Uterus (tissue), 4 donors: Measurements from ENCODE around the gene UBN1. TPM values are rescaled to one million over a fixed set of nuclear protein-coding genes. Genes with fewer than 3 reads are reported as not detected.

ENCODE experiments used
- DNase-seq, 2 donors: peaks; one replicate each; pipeline ENCODE4 v3.0.0-alpha.2; 2019 to 2020
- H3K27ac ChIP-seq, 2 donors: fragments of 200-600 bp; sonication (generic); 1 replicate in 1 of 2; 2 replicates in 1 of 2; pipeline ENCODE4 v1.5.1; 2016 to 2018
- H3K27me3 ChIP-seq, 2 donors: fragments of 200-600 bp; sonication (generic); one replicate each; pipeline ENCODE4 v1.5.1; 2018 to 2019; ENCODE audit warnings: control low read depth in 1 of 2
- H3K36me3 ChIP-seq, 2 donors: fragments of 200-600 bp; sonication (generic); one replicate each; pipeline ENCODE4 v1.5.1; 2019; ENCODE audit warnings: control low read depth in 1 of 2
- H3K4me1 ChIP-seq, 2 donors: fragments of 200-600 bp; sonication (generic); one replicate each; pipeline ENCODE4 v1.5.1; 2018 to 2019; ENCODE audit warnings: control low read depth in 1 of 2
- H3K4me3 ChIP-seq, 2 donors: fragments of 200-600 bp; sonication (generic); 1 replicate in 1 of 2; 2 replicates in 1 of 2; pipeline ENCODE4 v1.5.1; 2018 to 2019; ENCODE audit warnings: mild to moderate bottlenecking in 1 of 2
- H3K9me3 ChIP-seq, 2 donors: fragments of 200-600 bp; sonication (generic); one replicate each; pipeline ENCODE4 v1.5.1; 2019; ENCODE audit warnings: control low read depth in 1 of 2
- POLR2A ChIP-seq, 2 donors: fragments of 450-650 bp; IDR thresholded peaks; one replicate each; pipeline ENCODE4 v1.6.1; 2016; ENCODE audit warnings: antibody characterized with exemption in 2 of 2, mild to moderate bottlenecking in 1 of 2, moderate library complexity in 1 of 2
- intact Hi-C: fragments of 100-400 bp; cut with DNase I; formaldehyde crosslinking; loops from one replicate; pipeline ENCODE4 v1.15.1; 2023; ENCODE audit warnings: low total_unique reads
- total RNA-seq, 4 donors: library from RNA; depleted of rRNA in 3 of 4; stranded (reverse); fragments of >200 nt in 3 of 4; gene quantifications; one replicate each; pipeline versions ENCODE4 v1.1.0 to v1.2.4, GENCODE V29; 2014 to 2023
- TF ChIP-seq, protein P1 (sequence below), 4 experiments: fragments of 200-600 bp in 2 of 4; fragments of 450-650 bp in 2 of 4; sonication (generic) in 2 of 4; IDR thresholded peaks; one replicate each; pipeline ENCODE4 v1.5.1; 2016 to 2019; ENCODE audit warnings: antibody characterized with exemption in 4 of 4, mild to moderate bottlenecking in 2 of 4, moderate library complexity in 1 of 4
- donor health status: DM: yes; HTN: yes; CAD: no.

The UBN1 gene, protein sequence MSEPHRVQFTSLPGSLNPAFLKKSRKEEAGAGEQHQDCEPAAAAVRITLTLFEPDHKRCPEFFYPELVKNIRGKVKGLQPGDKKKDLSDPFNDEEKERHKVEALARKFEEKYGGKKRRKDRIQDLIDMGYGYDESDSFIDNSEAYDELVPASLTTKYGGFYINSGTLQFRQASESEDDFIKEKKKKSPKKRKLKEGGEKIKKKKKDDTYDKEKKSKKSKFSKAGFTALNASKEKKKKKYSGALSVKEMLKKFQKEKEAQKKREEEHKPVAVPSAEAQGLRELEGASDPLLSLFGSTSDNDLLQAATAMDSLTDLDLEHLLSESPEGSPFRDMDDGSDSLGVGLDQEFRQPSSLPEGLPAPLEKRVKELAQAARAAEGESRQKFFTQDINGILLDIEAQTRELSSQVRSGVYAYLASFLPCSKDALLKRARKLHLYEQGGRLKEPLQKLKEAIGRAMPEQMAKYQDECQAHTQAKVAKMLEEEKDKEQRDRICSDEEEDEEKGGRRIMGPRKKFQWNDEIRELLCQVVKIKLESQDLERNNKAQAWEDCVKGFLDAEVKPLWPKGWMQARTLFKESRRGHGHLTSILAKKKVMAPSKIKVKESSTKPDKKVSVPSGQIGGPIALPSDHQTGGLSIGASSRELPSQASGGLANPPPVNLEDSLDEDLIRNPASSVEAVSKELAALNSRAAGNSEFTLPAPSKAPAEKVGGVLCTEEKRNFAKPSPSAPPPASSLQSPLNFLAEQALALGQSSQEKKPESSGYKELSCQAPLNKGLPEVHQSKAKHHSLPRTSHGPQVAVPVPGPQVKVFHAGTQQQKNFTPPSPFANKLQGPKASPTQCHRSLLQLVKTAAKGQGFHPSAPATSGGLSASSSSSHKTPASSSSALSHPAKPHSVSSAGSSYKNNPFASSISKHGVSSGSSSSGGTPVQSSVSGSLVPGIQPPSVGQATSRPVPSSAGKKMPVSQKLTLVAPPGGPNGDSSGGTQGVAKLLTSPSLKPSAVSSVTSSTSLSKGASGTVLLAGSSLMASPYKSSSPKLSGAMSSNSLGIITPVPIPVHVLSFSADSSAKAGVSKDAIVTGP (N-terminal part only)
- total RNA-seq = 10 to 100 TPM in 3 of 4 donors, 1 to 10 TPM in 1; 4.9 to 56.2 (median 33.4) TPM

DNA sequence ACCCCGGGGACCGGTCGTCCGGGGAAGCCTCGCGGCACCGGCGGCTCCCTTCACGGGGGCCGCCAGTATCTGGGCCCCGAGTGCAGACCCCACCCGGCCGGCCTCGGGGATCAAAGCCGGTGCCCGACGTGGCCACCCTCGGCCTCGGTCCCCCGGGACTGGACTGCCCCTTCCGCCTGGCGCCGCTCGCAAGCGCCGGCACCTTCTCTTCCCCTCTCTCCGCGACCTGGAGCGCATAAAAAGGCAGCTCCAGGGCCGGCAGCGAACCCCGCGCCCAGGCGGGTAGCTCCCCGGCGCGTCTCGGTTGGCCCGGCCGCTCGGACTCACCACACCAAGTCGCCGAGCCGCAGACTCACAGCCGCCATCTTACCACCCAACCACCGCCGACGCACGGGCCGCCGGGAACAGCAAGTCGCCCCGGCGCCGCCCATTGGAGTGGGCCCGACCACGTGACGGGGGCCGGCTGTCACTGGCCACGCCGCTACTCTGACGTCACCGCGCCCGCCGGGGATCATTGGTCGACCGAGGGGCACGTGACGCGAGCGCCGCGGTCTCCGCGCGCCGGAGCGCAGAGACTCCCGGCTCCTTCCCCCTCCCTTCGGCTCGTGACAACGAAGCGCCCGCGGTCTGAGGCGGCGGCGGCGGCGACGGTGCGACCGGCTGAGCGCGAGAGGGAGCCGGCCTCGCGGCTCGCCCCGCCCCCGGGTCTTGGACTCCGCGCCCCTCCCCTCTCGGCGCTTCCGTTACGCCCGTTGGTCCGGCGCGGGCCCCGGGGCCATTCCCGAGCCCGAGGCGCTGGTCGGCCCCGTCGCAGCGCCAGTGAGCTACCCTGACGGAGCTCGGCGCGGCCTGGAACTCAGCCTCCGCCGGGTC lies at the start of gene UBN1, which contains the start of gene GLYR1:
Gene UBN1 (plus strand): TSS at position 581 of the 873 bp plus-strand sequence. CDS start 5,437 bp downstream, outside the sequence.
Gene GLYR1 (minus strand): TSS at position 388 of the 873 bp plus-strand sequence. CDS start 23 bp downstream, at position 365.
- Histone ChIP-seq H3K27me3 (no peaks in the 10 kb centered on the region), H3K9me3 (no peaks in the 10 kb centered on the region), H3K4me1 (peaks cover 0 to 9% of the 10 kb centered on the region in 2 donors), H3K27ac (peak within 1 kb of the TSS; percentile 91), H3K4me3 (peak within 1 kb of the TSS; percentile 88 to 98), H3K36me3 (no peaks in the 10 kb centered on the region)
- TF ChIP-seq POLR2A (IDR thresholded peaks at IDR 0.05) = peak; percentile 87 to 88
- TF ChIP-seq, protein P1, sequence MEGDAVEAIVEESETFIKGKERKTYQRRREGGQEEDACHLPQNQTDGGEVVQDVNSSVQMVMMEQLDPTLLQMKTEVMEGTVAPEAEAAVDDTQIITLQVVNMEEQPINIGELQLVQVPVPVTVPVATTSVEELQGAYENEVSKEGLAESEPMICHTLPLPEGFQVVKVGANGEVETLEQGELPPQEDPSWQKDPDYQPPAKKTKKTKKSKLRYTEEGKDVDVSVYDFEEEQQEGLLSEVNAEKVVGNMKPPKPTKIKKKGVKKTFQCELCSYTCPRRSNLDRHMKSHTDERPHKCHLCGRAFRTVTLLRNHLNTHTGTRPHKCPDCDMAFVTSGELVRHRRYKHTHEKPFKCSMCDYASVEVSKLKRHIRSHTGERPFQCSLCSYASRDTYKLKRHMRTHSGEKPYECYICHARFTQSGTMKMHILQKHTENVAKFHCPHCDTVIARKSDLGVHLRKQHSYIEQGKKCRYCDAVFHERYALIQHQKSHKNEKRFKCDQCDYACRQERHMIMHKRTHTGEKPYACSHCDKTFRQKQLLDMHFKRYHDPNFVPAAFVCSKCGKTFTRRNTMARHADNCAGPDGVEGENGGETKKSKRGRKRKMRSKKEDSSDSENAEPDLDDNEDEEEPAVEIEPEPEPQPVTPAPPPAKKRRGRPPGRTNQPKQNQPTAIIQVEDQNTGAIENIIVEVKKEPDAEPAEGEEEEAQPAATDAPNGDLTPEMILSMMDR (IDR thresholded peaks at IDR 0.05) = peak in 2 of 4 experiments; percentile 8 to 22
- peak; percentile 98 to 99 for DNase-seq
- intact Hi-C loops = no loop called here

- intact Hi-C loops = no loop called here
- Histone ChIP-seq H3K36me3 (no peaks in the 10 kb centered on the region), H3K27ac (no peak overlapping the region), H3K9me3 (no peaks in the 10 kb centered on the region), H3K27me3 (no peaks in the 10 kb centered on the region), H3K4me1 (peaks cover 0 to 11% of the 10 kb centered on the region in 2 donors), H3K4me3 (no peak overlapping the region)
- no peak for DNase-seq
- TF ChIP-seq, protein P1 (IDR thresholded peaks at IDR 0.05) = no peak
- TF ChIP-seq POLR2A (IDR thresholded peaks at IDR 0.05) = no peak
Measured at GRCh38 chr16:4797805-4798252, 49.5 kb upstream of the UBN1 start.

DNA sequence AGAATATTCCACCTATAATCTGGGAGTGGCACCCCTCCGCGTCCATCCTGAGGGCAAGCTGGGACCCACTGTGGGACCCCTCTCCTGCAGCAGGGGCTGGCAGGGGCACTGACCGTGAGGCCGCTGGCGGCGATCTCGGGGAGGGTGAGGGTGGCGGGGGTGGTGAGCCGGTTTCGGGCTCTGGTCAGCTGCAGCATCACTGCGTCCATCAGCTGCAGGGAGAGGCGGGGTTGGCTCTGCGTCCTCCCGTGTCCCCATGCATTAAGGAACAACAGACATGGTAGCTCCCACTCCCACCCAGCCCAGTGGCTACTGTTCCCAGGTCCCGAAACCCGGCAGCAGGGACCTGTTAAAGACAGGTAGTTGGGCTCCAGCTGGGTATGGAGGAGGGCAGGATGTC lies 48.8 kb upstream of the UBN1 start:
- Histone ChIP-seq H3K9me3 (no peaks in the 10 kb centered on the region), H3K27ac (no peak overlapping the region), H3K36me3 (no peaks in the 10 kb centered on the region), H3K4me1 (peaks cover 0 to 11% of the 10 kb centered on the region in 2 donors), H3K4me3 (no peak overlapping the region), H3K27me3 (no peaks in the 10 kb centered on the region)
- intact Hi-C loops = no loop called here
- no peak for DNase-seq
- no peak for TF ChIP-seq POLR2A (IDR thresholded peaks at IDR 0.05)
- TF ChIP-seq, protein P1 (IDR thresholded peaks at IDR 0.05) = no peak

GRCh38 chr16:4799171-4799855 lies 48.0 kb upstream of the UBN1 start:
- Histone ChIP-seq H3K4me3 (no peak overlapping the region), H3K27me3 (no peaks in the 10 kb centered on the region), H3K27ac (no peak overlapping the region), H3K9me3 (no peaks in the 10 kb centered on the region), H3K4me1 (peaks cover 0 to 11% of the 10 kb centered on the region in 2 donors), H3K36me3 (no peaks in the 10 kb centered on the region)
- intact Hi-C loops = no loop called here
- TF ChIP-seq POLR2A (IDR thresholded peaks at IDR 0.05) = no peak
- TF ChIP-seq, protein P1 (IDR thresholded peaks at IDR 0.05) = no peak
- DNase-seq = no peak
